H1 (cell line): Measurements from ENCODE around the gene AGR3. TPM values are rescaled to one million over a fixed set of nuclear protein-coding genes. Genes with fewer than 3 reads are reported as not detected.

ENCODE experiments used
- CBX8 ChIP-seq: fragments of 300-800, 300-1000 bp; sonication (generic); IDR thresholded peaks from 2 replicates; pipeline ENCODE4 v1.7.1; 2016; ENCODE audit warnings: low read depth, low read length, borderline replicate concordance
- HDAC2 ChIP-seq, 2 experiments: fragments of 300-600 bp in 1 of 2; sonication (generic) in 1 of 2; IDR thresholded peaks; 2 replicates each; pipeline ENCODE4 v1.6.1; 2011 to 2012; ENCODE audit warnings: low read depth in 2 of 2, low read length in 2 of 2, mild to moderate bottlenecking in 2 of 2, moderate library complexity in 2 of 2, borderline replicate concordance in 1 of 2, inconsistent platforms in 1 of 2
- NRF1 ChIP-seq: IDR thresholded peaks from 2 replicates; pipeline ENCODE4 v1.6.1; 2011; ENCODE audit warnings: mild to moderate bottlenecking, low read depth, low read length, improper control_type of control experiment
- RXRA ChIP-seq: IDR thresholded peaks from 2 replicates; pipeline ENCODE4 v1.6.1; 2011; ENCODE audit warnings: low read depth, mild to moderate bottlenecking, low read length, moderate library complexity; ENCODE audit not compliant: insufficient read depth
- polyA plus RNA-seq, 7 experiments: library from polyadenylated mRNA; depleted of rRNA in 3 of 7; stranded (reverse) in 5 of 7; unstranded in 2 of 7; fragments of >200 nt in 5 of 7; fragments of 200-250 nt in 2 of 7; gene quantifications; 1 replicate in 5 of 7; 2 replicates in 1 of 7; 4 replicates in 1 of 7; pipeline versions ENCODE4 v1.2.1 to v1.2.3, GENCODE V29; 2011 to 2013; ENCODE audit warnings: missing spikeins in 2 of 7, mixed read lengths in 2 of 7
- total RNA-seq: library from RNA; stranded (reverse); fragmentation: NEBNext Ultra II Directional; extraction: Animal tissue kit (Norgen Biotek cat#: 25700); gene quantifications from 2 replicates; pipeline ENCODE4 v1.2.1, GENCODE V29; 2021
- TF ChIP-seq, protein P1 (sequence below): IDR thresholded peaks from 2 replicates; pipeline ENCODE4 v1.6.1; 2012; ENCODE audit warnings: inconsistent platforms

Gene AGR3
- total and polyA plus RNA-seq, 2 of the 8 experiments (the other 6 are each of a cell fraction or from before 2014, with no cell fraction given) = not detected

- no peak for TF ChIP-seq HDAC2 (IDR thresholded peaks at IDR 0.05; ENCODE audit: borderline replicate concordance in 1 of 2, low read depth in 2 of 2, low read length in 2 of 2)
- TF ChIP-seq CBX8 = no peak
- no peak for TF ChIP-seq NRF1
- TF ChIP-seq RXRA = no peak
- TF ChIP-seq, protein P1, sequence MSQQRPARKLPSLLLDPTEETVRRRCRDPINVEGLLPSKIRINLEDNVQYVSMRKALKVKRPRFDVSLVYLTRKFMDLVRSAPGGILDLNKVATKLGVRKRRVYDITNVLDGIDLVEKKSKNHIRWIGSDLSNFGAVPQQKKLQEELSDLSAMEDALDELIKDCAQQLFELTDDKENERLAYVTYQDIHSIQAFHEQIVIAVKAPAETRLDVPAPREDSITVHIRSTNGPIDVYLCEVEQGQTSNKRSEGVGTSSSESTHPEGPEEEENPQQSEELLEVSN = no peak
Measured at GRCh38 chr7:16915405-16915804, 33.6 kb upstream of the AGR3 start (continued).
